Measurements from ENCODE around the gene TFB1M. TPM values are rescaled to one million over a fixed set of nuclear protein-coding genes. Genes with fewer than 3 reads are reported as not detected.
A peak's percentile ranks its signal among the peaks of the same experiment; 100 is the strongest.
"Not testable (repeated sequence)": the region's sequence is repeated elsewhere in the genome, so short reads cannot be mapped to it uniquely, and the experiment has no call there.

The TFB1M gene
- total and polyA plus RNA-seq, 9 of the 15 experiments (the other 6 are each of a cell fraction or from before 2014, with no cell fraction given) = 34.6 to 145 (median 40.4) TPM

GRCh38 chr6:155218711-155219110 is 95.6 kb downstream of the TFB1M start:
- H3K27ac ChIP-seq (ENCODE audit: extremely low read depth, low read depth, low read length); BruUV-seq (replicated peaks); H3K4me3 ChIP-seq; H3K36me3 ChIP-seq (ENCODE audit: control insufficient read depth, insufficient read depth, low read length); H3K9me3 ChIP-seq (replicated peaks; ENCODE audit: control insufficient read depth, insufficient read depth, low read depth, low read length); ATAC-seq; in situ Hi-C loops (cut with MboI); H3K79me2 ChIP-seq (ENCODE audit: control insufficient read depth, insufficient read depth, low read length); FAIRE-seq; H3K4me1 ChIP-seq (replicated peaks in 1 of 2; ENCODE audit: control insufficient read depth in 2 of 2, insufficient read depth in 2 of 2, low read length in 2 of 2); CTCF ChIA-PET (ENCODE audit: low intra/inter-chr PET ratio); H3K4me2 ChIP-seq (ENCODE audit: insufficient read depth, low read length); H3K9ac ChIP-seq (ENCODE audit: insufficient read depth in 1 of 2, low read depth in 2 of 2, low read length in 2 of 2); H2AFZ ChIP-seq (ENCODE audit: low read depth, low read length); DNase-seq (ENCODE audit: extremely low read depth in 1 of 4, low spot score in 3 of 4); intact Hi-C loops (cut with micrococcal nuclease); H4K20me1 ChIP-seq (replicated peaks; ENCODE audit: control insufficient read depth, insufficient read depth, low read length); POLR2A ChIA-PET; H3K9me1 ChIP-seq (ENCODE audit: control insufficient read depth, insufficient read depth, low read length): not testable (repeated sequence)
- WGBS (ENCODE audit: insufficient coverage, low coverage, missing lambda C conversion rate) = under 1% methylated on average over 11 of the region's 20 CpGs
- peak; percentile 98 for TF ChIP-seq SAFB (IDR thresholded peaks at IDR 0.05; ENCODE audit: borderline replicate concordance, low read depth, low read length)
- peaks cover 41 to 56% of the 10 kb centered on the region in 2 experiments for H3K27me3 ChIP-seq (ENCODE audit: control insufficient read depth in 2 of 2, insufficient read depth in 2 of 2, low read length in 2 of 2)

- no peak overlapping the region for H3K9ac ChIP-seq (ENCODE audit: insufficient read depth in 1 of 2, low read depth in 2 of 2, low read length in 2 of 2)
- no peak overlapping the region for H2AFZ ChIP-seq (ENCODE audit: low read depth, low read length)
- H3K27ac ChIP-seq (ENCODE audit: extremely low read depth, low read depth, low read length) = no peak overlapping the region
- H3K4me1 ChIP-seq (replicated peaks in 1 of 2; ENCODE audit: control insufficient read depth in 2 of 2, insufficient read depth in 2 of 2, low read length in 2 of 2) = peaks cover 0 to 5% of the 10 kb centered on the region in 2 experiments; a peak in 1 of 5 replicates
- WGBS (ENCODE audit: insufficient coverage, low coverage, missing lambda C conversion rate) = 0% methylated on average over 11 of the region's 11 CpGs
- peak; percentile 43; the same call in 2 of the 3 replicates for ATAC-seq
- no peaks in the 10 kb centered on the region for H3K9me3 ChIP-seq (replicated peaks; ENCODE audit: control insufficient read depth, insufficient read depth, low read depth, low read length)
- in situ Hi-C loops (cut with MboI) = no loop called here
- no peak for FAIRE-seq
- H3K27me3 ChIP-seq (ENCODE audit: control insufficient read depth in 2 of 2, insufficient read depth in 2 of 2, low read length in 2 of 2) = peaks cover 47 to 73% of the 10 kb centered on the region in 2 experiments
- H4K20me1 ChIP-seq (replicated peaks; ENCODE audit: control insufficient read depth, insufficient read depth, low read length) = no peaks in the 10 kb centered on the region
- H3K36me3 ChIP-seq (ENCODE audit: control insufficient read depth, insufficient read depth, low read length) = no peaks in the 10 kb centered on the region
- H3K4me3 ChIP-seq = no peak overlapping the region
- H3K79me2 ChIP-seq (ENCODE audit: control insufficient read depth, insufficient read depth, low read length) = no peaks in the 10 kb centered on the region
- no peak for DNase-seq (ENCODE audit: extremely low read depth in 1 of 4, low spot score in 3 of 4)
- intact Hi-C loops (cut with micrococcal nuclease) = no loop called here
- ChIA-PET CTCF (ENCODE audit: low intra/inter-chr PET ratio) (no interaction called here), POLR2A (interaction anchor here (0.6 to 0.7 kb wide), 3 partner anchors 76 to 1951 kb away, joined by 3 read pairs; no protein-coding TSS in a partner anchor)
- H3K4me2 ChIP-seq (ENCODE audit: insufficient read depth, low read length) = no peak overlapping the region
- H3K9me1 ChIP-seq (ENCODE audit: control insufficient read depth, insufficient read depth, low read length) = no peaks in the 10 kb centered on the region
- BruUV-seq (replicated peaks) = no TSS peak
- no peak for TF ChIP-seq PML (IDR thresholded peaks at IDR 0.05; ENCODE audit: low read length)
- no peak for TF ChIP-seq MCM2 (IDR thresholded peaks at IDR 0.05; ENCODE audit: low read depth)
- no peak for TF ChIP-seq MTA3 (IDR thresholded peaks at IDR 0.05; ENCODE audit: borderline replicate concordance)
- TF ChIP-seq ZNF609 (CRISPR knock-in tag; IDR thresholded peaks at IDR 0.05; ENCODE audit: borderline replicate concordance) = no peak
- no peak for TF ChIP-seq POU5F1 (IDR thresholded peaks at IDR 0.05; ENCODE audit: borderline replicate concordance, low read depth, low read length, partially characterized antibody)
- no peak for TF ChIP-seq ZNF77 (CRISPR knock-in tag; IDR thresholded peaks at IDR 0.05)
- TF ChIP-seq FOXK2 (conservative IDR thresholded peaks at IDR 0.05 in 1 of 2, IDR thresholded peaks at IDR 0.05 in 1 of 2; ENCODE audit: low read depth in 2 of 2) = no peak
- TF ChIP-seq ID3 (CRISPR knock-in tag; IDR thresholded peaks at IDR 0.05) = no peak
- no peak for TF ChIP-seq ID3 (tag; IDR thresholded peaks at IDR 0.05)
Measured at GRCh38 chr6:155216312-155217046, 97.8 kb downstream of the TFB1M start.
